Measurements from ENCODE around the gene NSMF.
A peak's percentile ranks its signal among the peaks of the same experiment; 100 is the strongest.
"Not testable (repeated sequence)": the region's sequence is repeated elsewhere in the genome, so short reads cannot be mapped to it uniquely, and the experiment has no call there.

The NSMF gene

DNA sequence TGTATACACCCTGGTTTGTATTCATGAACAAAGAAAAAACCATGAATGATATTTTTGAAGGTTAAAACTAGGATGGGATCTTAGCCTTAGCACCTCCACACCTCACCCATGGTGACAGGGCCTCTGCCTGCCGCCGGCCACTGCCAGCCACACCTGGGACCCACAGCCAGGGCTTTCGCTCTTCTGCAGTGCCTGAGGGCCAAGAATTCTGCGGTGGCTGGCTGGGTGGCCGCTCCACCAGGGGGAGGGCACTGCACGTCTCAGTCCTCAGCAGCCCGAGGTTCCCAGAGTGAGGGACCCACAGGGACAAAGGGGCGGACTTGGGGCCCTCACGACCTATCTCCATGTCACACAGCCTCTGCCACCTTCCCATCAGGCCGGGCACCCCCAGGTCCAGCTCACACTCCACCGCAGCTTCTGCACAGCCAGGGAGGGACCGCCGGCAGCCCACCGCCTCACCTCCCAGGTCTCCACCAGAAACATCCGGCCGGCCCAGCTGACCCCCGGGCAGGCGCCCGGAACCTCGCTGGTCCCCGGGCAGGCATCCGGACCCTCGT is 43.0 kb downstream of the NSMF start:
- DNase-seq (ENCODE audit: low read depth in 1 of 2, low spot score in 1 of 2), result no peak

GRCh38 chr9:137415451-137415850 is 43.7 kb downstream of the NSMF start:
- DNase-seq (ENCODE audit: low read depth in 1 of 2, low spot score in 1 of 2), result no peak

- no peak for DNase-seq (ENCODE audit: low read depth in 1 of 2, low spot score in 1 of 2)
These were observed 46.7 kb downstream of the NSMF start for GRCh38 chr9:137412431-137412830.

GRCh38 chr9:137411645-137412380 is 47.3 kb downstream of the NSMF start:
- DNase-seq (ENCODE audit: low read depth in 1 of 2, low spot score in 1 of 2), result no peak

- DNase-seq (ENCODE audit: low read depth in 1 of 2, low spot score in 1 of 2), result no peak
These were observed 47.9 kb downstream of the NSMF start for GRCh38 chr9:137411260-137411644.

- no peak for DNase-seq (ENCODE audit: low read depth in 1 of 2, low spot score in 1 of 2)
These were observed 48.3 kb downstream of the NSMF start for GRCh38 chr9:137410891-137411249.

- not testable (repeated sequence) for DNase-seq (ENCODE audit: low read depth in 1 of 2, low spot score in 1 of 2)
These were observed 48.8 kb downstream of the NSMF start for GRCh38 chr9:137410236-137410890.

GRCh38 chr9:137409515-137409914 is 49.6 kb downstream of the NSMF start:
- no peak for DNase-seq (ENCODE audit: low read depth in 1 of 2, low spot score in 1 of 2)

- no peak for DNase-seq (ENCODE audit: low read depth in 1 of 2, low spot score in 1 of 2)
These were observed 50.3 kb downstream of the NSMF start for GRCh38 chr9:137408651-137409405.

DNA sequence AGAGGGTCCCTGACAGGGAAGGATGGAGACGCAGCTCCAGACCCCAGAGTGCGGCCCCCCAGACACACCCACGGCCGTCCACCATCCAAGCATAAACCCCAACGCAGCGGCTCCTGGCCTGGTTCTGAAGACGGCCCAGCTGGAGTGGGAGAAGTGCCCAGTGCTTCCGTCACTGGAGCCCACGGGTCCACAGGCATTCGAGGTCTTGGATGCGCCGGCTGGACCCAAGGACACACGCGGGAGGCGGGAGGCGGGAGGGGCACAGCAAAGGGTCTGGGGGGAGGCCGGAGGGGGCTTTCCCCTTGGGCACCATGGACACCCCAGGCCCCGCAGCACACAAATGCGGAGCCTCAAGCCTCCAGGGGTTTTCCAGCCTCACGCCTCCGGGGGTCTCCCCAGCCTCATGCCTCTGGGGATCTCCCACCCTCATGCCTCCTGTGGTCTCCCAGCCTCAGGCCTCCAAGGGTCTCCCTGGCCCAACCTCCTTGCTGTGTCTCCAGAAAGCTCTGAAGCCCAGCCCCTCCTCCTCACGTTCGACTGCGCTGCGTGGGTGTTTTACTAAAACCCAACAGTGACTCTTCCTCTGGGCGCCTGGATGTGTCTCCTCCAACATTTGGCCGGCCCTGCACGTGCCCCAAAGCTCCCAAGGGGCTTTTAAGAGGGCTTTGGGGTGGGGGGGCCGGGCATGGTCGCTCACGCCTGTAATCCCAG is 51.4 kb downstream of the NSMF start:
- DNase-seq (ENCODE audit: low read depth in 1 of 2, low spot score in 1 of 2), result no peak

- peak; percentile 44 to 57 for DNase-seq (ENCODE audit: low read depth in 1 of 2, low spot score in 1 of 2)
These were observed 52.1 kb downstream of the NSMF start for GRCh38 chr9:137406876-137407589.

GRCh38 chr9:137406085-137406760 is 52.9 kb downstream of the NSMF start:
- DNase-seq (ENCODE audit: low read depth in 1 of 2, low spot score in 1 of 2), result no peak

DNA sequence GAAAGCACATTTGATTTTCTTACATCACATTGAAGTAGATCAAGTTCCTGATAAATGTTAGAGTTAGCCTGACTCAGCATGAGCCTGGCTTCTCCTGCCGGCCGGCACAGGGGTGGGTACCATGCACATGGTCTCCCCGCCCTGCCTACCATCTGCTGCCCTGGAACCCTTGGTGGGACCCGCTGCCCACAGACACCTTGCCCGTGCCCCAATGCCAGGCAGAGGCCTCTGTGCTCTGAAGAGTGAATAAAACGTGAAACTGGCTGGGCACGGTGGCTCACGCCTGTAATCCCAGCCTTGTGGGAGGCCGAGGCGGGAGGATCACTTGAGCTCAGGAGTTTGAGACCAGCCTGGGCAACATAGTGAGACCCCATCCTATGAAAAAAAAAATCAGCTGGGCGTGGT is 53.5 kb downstream of the NSMF start:
- no peak for DNase-seq (ENCODE audit: low read depth in 1 of 2, low spot score in 1 of 2)

GRCh38 chr9:137404961-137405567 is 54.1 kb downstream of the NSMF start:
- no peak for DNase-seq (ENCODE audit: low read depth in 1 of 2, low spot score in 1 of 2)

DNA sequence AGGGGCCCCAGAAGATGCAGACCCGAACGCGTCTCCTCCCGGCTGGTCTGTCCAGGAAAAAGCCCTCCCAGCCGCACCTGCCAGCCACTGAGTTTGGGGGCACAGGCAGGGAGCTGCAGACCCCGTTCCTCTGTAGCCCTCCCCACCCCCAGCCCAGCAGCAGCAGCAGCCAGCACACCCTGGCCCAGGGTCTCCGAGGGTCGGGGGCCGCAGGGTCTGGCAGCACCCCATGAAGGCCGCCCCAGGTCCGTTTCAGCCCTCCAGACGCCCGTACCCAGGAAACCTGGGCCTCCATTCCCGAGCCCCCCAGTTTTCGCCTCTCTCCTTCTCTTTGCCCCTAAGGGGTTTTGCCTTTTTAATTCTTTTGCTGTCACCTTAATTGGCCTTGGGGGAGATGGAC is 55.9 kb downstream of the NSMF start:
- no peak for DNase-seq (ENCODE audit: low read depth in 1 of 2, low spot score in 1 of 2)

DNA sequence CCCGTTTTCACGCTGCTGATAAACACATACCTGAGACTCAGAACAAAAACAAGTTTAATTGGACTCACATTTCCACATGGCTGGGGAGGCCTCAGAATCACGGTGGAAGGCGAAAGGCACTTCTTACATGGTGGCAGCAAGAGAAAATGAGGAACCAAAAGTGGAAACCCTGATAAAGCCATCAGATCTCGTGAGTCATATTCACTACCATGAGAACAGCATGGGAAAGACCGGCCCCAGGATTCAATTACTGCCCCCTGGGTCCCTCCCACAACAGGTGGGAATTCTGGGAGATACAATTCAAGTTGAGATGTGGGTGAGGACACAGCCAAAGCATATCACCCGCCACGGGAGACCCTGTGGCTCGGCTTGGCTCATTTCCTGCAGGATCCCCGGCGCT is 56.4 kb downstream of the NSMF start:
- DNase-seq (ENCODE audit: low read depth in 1 of 2, low spot score in 1 of 2), result no peak

DNA sequence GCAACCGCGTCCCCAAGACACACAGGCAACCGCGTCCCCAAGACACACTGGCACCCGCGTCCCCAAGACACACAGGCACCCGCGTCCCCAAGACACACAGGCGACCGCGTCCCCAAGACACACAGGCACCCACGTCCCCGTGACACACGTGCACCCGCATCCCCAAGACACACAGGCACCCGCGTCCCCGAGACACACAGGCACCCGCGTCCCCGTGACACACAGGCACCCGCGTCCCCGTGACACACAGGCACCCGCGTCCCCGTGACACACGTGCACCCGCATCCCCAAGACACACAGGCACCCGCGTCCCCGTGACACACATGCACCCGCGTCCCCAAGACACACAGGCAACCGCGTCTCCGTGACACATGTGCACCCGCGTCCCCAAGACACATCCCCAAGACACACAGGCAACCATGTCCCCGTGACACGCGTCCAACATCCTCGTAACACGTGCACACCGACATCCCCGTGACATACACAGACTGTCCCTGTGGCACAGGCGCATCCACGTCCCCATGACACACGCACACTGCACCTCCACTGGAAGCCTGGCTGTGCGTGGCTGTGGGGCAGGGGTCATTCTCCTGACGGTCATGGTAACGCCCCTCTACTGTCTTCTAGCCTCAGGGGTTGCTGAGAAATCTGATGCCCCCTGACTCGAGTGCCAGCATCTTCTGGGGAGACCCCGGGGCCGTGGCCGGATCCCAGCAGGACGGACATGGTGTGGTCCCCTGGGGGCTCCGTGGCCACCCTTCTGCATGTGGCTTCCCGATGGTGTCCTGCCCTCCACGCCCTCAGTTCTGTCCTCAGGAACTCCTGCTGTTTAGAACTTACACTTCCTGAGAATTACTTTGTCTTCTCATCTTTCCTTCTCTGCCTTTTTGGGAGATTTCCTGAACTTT is 60.3 kb downstream of the NSMF start:
- DNase-seq (ENCODE audit: low read depth in 1 of 2, low spot score in 1 of 2), result no peak

DNA sequence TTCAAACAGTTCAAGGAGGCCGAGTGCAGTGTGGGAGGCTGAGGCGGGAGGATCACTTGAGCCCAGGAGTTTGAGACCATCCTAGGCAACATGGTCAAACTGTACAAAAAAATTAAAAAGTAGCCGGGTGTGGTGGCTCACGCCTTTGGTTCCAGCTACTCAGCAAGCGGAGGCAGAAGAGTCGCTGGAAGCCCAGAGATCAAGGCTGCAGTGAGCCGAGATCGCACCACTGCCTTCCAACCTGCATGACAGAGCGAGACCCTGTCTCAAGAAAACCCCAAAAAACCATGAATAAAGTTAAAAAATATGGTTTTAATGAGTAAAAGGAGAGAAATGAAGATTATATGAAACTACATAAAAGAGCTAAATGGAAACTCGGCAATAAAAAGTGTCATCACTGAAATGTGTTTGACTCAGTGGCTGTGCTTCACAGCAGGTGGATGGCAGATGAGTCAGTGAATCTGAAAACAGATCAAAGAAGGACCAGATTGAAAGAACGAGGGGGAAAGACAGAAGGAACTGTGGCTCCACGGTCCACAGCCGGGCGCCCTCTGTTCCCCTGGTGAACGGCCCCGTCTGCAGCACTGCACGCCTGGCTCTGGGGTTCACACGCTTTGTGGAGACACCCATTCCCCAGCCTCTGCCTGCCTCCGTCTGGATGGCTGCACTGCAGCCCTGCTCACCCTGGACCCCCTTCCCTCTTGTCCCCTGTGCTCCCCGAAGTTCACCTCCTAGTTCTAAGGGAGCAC is 61.3 kb downstream of the NSMF start:
- DNase-seq (ENCODE audit: low read depth in 1 of 2, low spot score in 1 of 2), result no peak

Data from stimulated activated CD4-positive, alpha-beta T cell treated with anti-CD3 and anti-CD28 coated beads, Interleukin-15, amount 100 ng/mL, for 1 hour (primary cell).